ENCODE data around the gene FAM149B1.
"Not testable (repeated sequence)": the region's sequence is repeated elsewhere in the genome, so short reads cannot be mapped to it uniquely, and the experiment has no call there.

FAM149B1 gene

DNA sequence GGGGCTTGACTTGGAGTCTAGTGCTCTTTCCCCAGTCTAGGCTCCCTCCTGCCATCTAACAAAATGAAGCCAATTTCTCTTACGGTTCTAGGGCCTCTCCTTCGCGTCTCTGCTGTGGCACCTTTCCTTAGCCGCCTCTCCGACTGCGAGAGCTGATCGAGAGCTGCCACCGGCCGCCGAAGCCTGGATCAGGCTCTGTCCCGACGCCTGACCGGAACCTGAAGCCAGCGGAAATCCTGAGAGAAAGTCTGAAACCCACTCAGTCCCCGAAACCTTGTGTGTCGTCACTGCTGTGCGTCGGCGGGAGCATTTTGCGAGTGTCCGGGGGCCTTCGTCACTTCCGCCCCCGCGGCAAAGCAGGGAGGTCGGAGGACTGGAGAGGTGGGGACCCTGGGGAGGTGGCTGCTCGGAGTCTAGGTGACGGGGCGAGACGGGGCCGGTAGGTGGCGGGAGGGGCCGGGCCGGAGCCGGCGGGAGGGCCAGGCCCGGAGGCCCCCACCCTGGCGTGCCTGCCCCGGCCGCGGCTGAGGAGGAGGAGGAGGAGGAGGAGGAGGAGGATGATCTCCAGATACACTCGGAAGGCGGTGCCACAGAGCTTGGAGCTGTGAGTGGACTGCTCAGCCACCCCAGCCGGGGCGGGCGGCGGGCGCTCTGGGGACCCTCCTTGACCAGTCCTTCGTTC, at the start of gene FAM149B1, which contains the start of gene ECD:
FAM149B1 (plus strand) TSS at position 337 of the 682 bp plus-strand sequence; CDS start at position 558, 221 bp downstream.
ECD (minus strand) TSS at position 226 of the 682 bp plus-strand sequence. CDS start 4,071 bp downstream, outside the sequence.
- DNase-seq = peak; percentile 69 to 84

DNA sequence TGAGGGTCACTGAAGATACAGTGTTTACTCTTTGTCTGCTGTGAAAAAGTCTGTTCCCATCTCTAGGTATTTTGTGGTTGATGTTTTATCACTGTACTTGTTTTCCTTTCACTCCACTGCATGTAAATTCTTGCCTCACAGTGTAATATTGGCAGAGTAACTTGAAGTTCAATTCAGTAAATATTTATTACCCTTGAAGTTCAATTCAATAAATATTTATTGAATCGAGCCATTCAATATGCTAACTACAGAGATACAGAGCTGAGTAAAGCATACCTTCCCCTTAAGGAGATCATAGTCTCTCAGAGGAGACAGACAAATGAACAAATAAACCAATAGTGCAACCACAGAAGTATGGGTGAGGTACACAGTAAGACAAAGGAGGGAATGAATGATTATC, 48.5 kb upstream of the FAM149B1 start:
- no peak for DNase-seq

- no peak for DNase-seq
Measured at GRCh38 chr10:73119952-73120351, 48.0 kb upstream of the FAM149B1 start.

DNA sequence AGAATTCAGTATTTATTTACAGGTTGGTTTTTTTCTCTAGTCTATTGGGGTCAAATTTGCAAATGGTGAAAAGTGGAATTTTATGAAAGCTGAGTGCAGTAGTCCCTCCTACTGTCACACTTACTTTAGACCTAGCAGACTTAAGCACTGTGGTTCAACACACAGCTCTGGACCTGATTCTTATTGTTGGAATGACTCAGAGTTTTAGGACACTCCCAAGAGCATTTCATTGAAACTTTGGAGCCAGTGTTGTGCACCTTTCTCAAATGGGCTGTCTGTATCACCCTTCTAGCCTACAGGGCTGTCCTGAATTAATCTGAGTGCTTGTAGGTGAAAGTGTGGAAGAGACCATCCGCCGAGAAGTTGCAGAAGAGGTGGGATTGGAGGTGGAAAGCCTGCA, 41.6 kb upstream of the FAM149B1 start:
- no peak for DNase-seq

DNA sequence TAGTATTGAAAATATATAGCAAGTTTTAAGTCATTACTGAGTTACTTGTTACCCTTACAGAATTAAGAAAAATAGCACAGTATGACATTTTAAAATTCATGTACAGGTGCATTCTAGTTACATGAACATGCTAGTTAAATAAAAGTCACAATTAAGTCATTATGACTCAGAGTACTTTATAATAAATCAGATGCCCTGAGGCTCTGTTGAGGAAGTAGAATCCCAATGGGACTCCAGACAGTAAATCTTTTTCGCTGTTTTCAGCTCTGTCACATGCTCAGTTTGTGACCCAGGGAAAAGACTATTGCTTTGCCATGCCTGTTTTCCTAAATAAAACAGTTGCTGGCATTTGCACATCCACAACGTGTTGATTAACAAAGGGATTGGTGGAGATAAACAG, 36.6 kb upstream of the FAM149B1 start:
- DNase-seq = no peak

- no peak for DNase-seq
Measured at GRCh38 chr10:73131913-73132686, 35.8 kb upstream of the FAM149B1 start.

DNA sequence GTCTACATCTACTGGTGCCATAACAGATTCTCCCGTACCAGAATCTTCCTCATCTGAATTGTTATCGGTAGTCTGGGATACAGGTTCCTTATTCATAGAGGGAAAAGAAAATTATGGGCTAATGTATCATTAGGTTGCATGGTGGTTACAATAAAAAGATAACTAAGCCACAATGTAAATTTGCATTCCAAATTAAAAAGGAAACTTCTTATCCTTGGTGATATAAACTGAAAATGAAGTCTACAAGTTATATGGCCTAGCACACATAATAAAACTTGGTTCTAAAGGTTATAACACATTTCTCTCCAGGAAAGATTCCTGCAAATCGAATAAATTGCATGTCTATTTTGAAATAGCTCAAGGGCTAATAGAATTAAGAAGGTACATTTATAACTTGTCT, 33.2 kb upstream of the FAM149B1 start:
- DNase-seq = no peak

- DNase-seq = no peak
Measured at GRCh38 chr10:73136627-73137026, 31.3 kb upstream of the FAM149B1 start.

- no peak for DNase-seq
Measured at GRCh38 chr10:73139251-73139650, 28.7 kb upstream of the FAM149B1 start.

DNA sequence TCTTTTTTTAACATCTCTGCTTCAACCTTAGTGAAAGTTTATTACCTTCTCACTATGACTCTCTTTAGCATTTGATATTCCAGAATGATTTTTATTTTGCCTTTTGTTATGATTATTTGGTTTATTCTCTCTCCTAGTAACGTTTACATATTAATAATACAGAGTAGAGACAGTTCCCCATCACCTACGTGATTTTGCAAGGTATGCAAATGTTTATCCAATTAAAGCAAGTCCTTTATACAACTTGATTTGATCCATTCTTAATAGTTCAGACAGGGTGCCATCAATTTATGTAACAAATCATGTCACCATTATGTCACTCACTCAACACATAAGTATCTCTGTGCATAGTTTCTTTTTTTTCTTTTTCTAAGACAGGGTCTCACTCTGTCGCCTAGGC, 26.3 kb upstream of the FAM149B1 start:
- DNase-seq = no peak

DNA sequence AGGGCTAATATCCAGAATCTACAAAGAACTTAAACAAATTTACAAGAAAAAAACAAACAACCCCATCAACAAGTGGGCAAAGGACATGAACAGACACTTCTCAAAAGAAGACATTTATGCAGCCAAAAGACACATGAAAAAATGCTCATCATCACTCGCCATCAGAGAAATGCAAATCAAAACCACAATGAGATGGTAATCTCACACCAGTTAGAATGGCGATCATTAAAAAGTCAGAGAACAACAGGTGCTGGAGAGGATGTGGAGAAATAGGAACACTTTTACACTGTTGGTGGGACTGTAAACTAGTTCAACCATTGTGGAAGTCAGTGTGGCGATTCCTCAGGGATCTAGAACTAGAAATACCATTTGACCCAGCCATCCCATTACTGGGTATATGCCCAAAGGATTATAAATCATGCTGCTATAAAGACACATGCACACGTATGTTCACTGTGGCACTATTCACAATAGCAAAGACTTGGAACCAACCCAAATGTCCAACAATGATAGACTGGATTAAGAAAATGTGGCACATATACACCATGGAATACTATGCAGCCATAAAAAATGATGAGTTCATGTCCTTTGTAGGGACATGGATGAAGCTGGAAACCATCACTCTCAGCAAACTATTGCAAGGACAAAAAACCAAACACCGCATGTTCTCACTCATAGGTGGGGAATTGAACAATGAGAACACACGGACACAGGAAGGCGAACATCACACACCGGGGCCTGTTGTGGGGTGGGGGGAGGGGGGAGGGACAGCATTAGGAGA, 17.1 kb upstream of the FAM149B1 start:
- not testable (repeated sequence) for DNase-seq

DNA sequence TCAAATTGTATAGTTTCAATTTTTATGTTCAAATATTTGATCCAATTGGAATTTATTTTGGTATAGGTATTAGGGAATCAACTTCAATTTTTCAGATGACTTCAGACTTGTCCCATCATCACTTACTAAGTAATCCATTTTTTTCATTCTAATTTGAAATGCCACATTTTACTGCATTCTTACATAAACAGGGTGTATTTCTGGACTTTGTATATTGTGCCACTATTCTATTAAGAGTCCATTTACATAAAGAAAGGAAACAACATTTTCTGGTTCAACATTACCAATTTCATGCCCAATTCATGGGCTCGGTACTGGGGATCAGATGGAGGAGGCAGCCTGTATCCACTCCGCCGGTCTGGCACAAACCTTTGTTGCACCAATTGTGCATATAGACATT, 15.9 kb upstream of the FAM149B1 start:
- DNase-seq = no peak

DNA sequence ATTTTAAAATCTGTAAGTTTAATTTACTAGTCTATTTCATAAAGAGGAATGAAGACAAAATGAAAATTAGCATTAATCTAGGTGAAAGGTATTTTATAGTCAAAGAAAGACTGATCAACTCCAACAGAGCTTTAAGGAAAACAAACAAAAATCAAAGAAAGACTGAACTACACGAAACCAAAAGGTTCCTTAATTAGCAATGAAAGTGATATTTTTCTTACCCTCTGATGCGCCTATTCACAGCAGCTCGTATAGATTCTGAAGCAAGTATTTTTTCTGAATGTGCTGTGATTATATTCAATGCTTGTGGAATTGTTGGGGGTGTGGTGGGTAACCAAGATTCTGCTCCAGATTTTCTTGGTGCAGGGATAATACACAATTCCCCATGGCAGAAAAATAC, 11.9 kb upstream of the FAM149B1 start:
- no peak for DNase-seq

DNA sequence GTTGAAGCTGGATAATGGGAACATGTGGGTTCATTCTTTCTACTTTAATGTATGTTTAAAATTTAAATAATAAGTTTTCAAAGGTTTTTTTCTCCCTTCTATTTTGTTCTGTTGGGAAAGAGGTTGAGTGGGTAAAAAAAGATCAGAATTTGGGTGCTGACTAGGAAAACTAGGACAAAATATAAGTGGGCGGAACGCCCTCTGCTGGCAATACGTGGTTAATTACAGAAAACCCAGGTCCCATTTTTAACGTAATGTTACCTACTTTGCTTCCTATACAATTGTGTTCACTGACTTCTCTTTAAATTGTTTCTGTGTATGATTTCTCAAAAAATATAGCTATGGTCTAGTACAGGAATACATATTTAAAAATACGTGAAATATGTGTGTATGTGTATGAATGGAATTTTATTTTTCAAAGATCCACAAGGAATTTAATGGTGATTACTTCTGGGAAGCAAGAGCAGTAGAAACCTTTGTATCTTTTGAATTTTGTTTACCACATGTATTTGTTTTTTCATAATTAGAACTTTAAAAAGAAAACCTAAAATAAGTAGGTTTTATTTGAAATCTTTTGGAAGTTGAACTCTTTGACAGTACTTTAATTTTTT, 8.8 kb upstream of the FAM149B1 start:
- DNase-seq = peak in 1 of 2 experiments; percentile 23

GRCh38 chr10:73161079-73161478, 6.8 kb upstream of the FAM149B1 start:
- no peak for DNase-seq

GRCh38 chr10:73161662-73162061, 6.3 kb upstream of the FAM149B1 start:
- no peak for DNase-seq

- no peak for DNase-seq
Measured at GRCh38 chr10:73163096-73163495, 4.8 kb upstream of the FAM149B1 start.

GRCh38 chr10:73166972-73167371, 947 bp upstream of the FAM149B1 start:
- DNase-seq = no peak

DNA sequence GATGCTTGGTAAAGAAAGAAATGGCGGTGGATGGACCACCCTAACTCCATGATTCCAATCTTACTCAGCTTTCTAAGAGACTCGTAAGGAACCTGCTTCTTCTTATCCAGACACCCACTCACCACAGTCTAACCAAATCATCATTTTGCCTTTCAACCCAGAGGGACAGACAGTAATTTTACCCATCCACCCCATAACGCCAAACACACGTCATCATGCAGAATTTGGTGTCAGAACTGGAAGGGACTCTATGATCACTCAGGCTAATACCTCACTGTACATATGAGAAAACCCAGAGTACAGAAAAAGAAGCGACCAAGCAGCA, 499 bp upstream of the FAM149B1 start:
- no peak for DNase-seq

DNA sequence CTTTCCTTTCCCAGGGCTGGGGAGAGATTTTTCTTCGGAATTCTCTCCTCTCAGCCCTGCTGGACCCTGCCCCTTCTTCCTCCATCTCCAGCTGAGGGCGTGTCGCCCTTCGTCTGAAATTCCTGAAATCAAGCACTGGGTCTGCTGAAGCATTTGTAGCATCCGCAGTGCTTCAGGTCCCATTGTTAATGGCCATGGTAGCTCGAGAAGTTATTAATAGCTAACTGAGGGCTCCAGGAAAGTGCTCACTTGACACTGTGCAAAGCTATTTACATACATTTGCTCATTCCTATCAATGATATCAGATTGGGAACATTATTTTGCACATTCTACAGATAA, 515 bp downstream of the FAM149B1 start:
- peak in 1 of 2 experiments; percentile 69 for DNase-seq

DNA sequence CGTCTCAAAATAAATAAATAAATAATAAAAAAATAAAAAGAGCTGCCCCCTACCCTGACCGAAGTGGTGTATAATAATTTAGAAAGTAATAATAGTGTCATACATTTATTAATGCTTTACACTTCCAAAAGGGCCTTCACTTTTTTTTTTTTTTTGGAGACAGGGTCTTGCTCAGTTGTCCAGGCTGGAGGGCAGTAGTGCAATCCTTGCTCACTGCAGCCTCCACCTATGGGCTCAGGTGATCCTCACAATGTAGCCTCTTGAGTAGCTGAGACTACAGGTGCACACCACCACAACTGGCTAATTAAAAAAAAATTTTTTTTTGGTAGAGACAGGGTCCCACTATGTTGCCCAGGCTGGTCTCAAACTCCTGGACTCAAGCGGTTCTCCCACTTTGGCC, 1.4 kb downstream of the FAM149B1 start:
- DNase-seq = no peak

GRCh38 chr10:73172867-73173266, 4.9 kb downstream of the FAM149B1 start:
- DNase-seq = no peak

Data from SW 1271 (cell line).